HFFc6 (cell line): Measurements from ENCODE around the gene PBOV1. TPM values are rescaled to one million over a fixed set of nuclear protein-coding genes. Genes with fewer than 3 reads are reported as not detected.

ENCODE experiments used
- DNase-seq: peaks from one replicate; pipeline ENCODE4 v3.0.0-alpha.2; 2018
- H3K27ac Mint-ChIP-seq: 2 replicates; pipeline ENCODE4 v1.8.0; 2020; ENCODE audit warnings: mild to moderate bottlenecking, mixed read lengths
- H3K27me3 Mint-ChIP-seq: 2 replicates; pipeline ENCODE4 v1.8.0; 2021; ENCODE audit warnings: mild to moderate bottlenecking, moderate library complexity, mixed read lengths; ENCODE audit not compliant: insufficient read depth
- H3K36me3 Mint-ChIP-seq: 2 replicates; pipeline ENCODE4 v1.8.0; 2021; ENCODE audit warnings: low read depth, mixed read lengths
- H3K4me1 Mint-ChIP-seq: 2 replicates; pipeline ENCODE4 v1.8.0; 2020; ENCODE audit warnings: low read depth, mixed read lengths
- H3K4me3 Mint-ChIP-seq: 2 replicates; pipeline ENCODE4 v1.8.0; 2020; ENCODE audit warnings: mild to moderate bottlenecking, moderate library complexity, mixed read lengths
- H3K9me3 Mint-ChIP-seq: 2 replicates; pipeline ENCODE4 v1.8.0; 2020; ENCODE audit warnings: mild to moderate bottlenecking, mixed read lengths
- total RNA-seq, 6 experiments: library from RNA; stranded (reverse); fragmentation: NEBNext Ultra II Directional; extraction: Animal tissue kit (Norgen Biotek cat#: 25700); gene quantifications; 2 replicates in 1 of 6; 3 replicates in 5 of 6; pipeline ENCODE4 v1.2.3, GENCODE V29; 2021
- TF ChIP-seq, protein P1 (sequence below): fragments of 200-600 bp; sonication (generic); IDR thresholded peaks from 2 replicates; pipeline ENCODE4 v1.5.0; 2021; ENCODE audit warnings: antibody characterized with exemption, mild to moderate bottlenecking

PBOV1 gene
- total RNA-seq, 6 experiments from 2014 or later: not detected

DNA sequence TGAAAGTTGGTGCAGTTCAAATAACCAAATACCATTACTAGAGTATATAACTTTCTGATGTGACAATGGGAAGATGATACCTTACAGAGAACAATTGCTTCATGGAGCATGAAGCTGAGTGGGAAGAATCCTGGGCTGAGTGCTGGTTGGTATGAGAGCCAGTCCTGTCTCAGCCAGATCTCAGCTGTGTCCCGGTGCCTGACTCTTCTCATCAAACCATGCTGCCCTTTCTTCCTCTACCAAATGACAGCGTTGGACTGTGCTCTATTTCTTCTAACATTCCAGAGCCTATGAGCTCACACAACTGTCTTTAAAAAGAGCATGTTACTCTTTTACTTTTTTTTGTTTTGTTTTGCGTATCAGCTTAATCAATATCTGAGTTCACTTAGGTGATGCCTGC lies 27.5 kb upstream of the PBOV1 start:
- no peaks in the 10 kb centered on the region for H3K9me3 Mint-ChIP-seq
- no peak overlapping the region for H3K27ac Mint-ChIP-seq
- H3K27me3 Mint-ChIP-seq: peaks cover 5% of the 10 kb centered on the region
- TF ChIP-seq, protein P1, sequence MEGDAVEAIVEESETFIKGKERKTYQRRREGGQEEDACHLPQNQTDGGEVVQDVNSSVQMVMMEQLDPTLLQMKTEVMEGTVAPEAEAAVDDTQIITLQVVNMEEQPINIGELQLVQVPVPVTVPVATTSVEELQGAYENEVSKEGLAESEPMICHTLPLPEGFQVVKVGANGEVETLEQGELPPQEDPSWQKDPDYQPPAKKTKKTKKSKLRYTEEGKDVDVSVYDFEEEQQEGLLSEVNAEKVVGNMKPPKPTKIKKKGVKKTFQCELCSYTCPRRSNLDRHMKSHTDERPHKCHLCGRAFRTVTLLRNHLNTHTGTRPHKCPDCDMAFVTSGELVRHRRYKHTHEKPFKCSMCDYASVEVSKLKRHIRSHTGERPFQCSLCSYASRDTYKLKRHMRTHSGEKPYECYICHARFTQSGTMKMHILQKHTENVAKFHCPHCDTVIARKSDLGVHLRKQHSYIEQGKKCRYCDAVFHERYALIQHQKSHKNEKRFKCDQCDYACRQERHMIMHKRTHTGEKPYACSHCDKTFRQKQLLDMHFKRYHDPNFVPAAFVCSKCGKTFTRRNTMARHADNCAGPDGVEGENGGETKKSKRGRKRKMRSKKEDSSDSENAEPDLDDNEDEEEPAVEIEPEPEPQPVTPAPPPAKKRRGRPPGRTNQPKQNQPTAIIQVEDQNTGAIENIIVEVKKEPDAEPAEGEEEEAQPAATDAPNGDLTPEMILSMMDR: no peak
- no peaks in the 10 kb centered on the region for H3K36me3 Mint-ChIP-seq
- no peak overlapping the region for H3K4me3 Mint-ChIP-seq
- peaks cover 3% of the 10 kb centered on the region for H3K4me1 Mint-ChIP-seq
- DNase-seq: no peak

DNA sequence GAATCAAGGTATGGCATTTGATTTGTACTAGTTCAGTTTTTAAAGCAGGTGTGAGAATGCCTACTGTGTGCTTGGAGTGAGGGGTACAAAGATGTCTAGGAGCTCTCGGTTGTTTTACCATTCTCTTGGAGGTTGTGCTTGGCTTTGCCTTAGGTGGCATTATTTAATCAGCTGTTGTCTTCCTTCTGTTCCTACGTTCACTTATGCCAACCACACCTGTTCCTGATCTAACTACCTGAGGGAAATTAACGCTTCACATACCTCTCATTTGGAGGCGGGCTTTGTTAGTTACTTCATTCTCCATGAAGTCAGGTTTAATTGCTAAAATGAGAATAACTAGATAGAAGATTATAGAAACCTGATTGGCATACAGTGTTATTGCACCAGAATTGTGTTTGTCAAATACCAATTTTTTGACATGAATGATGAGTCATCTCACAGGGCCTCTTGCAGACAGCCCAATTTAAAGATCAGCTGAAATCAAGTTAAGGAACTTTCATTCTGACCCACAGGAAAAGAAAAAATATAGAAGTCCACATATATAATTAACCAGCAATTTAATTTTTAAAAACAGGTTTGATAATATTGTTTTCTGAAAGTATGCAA lies 24.8 kb upstream of the PBOV1 start:
- H3K4me3 Mint-ChIP-seq: no peak overlapping the region
- no peaks in the 10 kb centered on the region for H3K36me3 Mint-ChIP-seq
- no peak for DNase-seq
- no peaks in the 10 kb centered on the region for H3K9me3 Mint-ChIP-seq
- H3K27me3 Mint-ChIP-seq: no peaks in the 10 kb centered on the region; the same call in none of the 2 replicates
- TF ChIP-seq, protein P1: no peak
- peaks cover 9% of the 10 kb centered on the region for H3K4me1 Mint-ChIP-seq
- no peak overlapping the region for H3K27ac Mint-ChIP-seq

DNA sequence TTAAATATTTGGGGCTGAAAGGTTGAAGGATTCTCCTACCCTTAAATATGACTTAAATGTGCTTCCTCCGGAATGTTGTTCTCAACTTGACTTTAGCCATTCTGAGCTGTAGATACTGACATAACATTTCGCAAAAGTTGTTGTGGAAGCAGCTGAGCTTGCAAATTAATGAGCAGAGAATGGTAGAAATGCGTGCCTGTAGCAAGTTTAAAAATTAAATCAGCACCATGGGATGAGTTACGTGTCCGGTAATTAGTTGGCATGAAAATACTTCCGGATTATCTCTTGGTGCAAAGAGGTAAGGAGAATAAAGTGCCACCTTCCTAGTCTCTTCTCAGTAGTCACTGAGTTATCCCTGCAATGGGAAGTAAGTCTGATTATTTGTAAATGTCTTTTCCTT lies 23.6 kb upstream of the PBOV1 start:
- TF ChIP-seq, protein P1: no peak
- Mint-ChIP-seq H3K36me3 (no peaks in the 10 kb centered on the region), H3K9me3 (no peaks in the 10 kb centered on the region), H3K4me3 (no peak overlapping the region), H3K27me3 (no peaks in the 10 kb centered on the region; the same call in none of the 2 replicates), H3K4me1 (peaks cover 9% of the 10 kb centered on the region), H3K27ac (no peak overlapping the region)
- DNase-seq: no peak

DNA sequence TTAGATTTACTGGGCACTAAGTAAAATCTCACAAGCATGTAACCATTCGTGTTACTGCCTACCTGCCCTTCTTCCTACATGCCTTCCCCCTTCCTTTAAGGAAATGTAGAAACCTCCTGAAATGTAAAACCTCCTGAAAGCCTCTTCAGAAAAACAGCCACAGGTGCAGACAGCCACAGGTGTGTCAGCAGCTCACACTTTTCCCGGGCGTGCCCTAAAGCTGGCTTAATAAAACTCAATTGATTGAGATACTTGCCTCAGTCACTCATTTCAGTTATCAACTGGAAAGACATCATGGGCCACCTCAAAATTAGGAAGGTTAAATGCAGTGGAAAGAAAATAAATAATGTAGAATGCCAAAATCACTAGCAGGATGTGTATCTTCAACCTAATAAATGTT lies 23.1 kb upstream of the PBOV1 start:
- Mint-ChIP-seq H3K27me3 (no peaks in the 10 kb centered on the region; the same call in none of the 2 replicates), H3K4me3 (no peak overlapping the region), H3K27ac (no peak overlapping the region), H3K36me3 (no peaks in the 10 kb centered on the region), H3K4me1 (peaks cover 9% of the 10 kb centered on the region), H3K9me3 (no peaks in the 10 kb centered on the region)
- TF ChIP-seq, protein P1: no peak
- no peak for DNase-seq

DNA sequence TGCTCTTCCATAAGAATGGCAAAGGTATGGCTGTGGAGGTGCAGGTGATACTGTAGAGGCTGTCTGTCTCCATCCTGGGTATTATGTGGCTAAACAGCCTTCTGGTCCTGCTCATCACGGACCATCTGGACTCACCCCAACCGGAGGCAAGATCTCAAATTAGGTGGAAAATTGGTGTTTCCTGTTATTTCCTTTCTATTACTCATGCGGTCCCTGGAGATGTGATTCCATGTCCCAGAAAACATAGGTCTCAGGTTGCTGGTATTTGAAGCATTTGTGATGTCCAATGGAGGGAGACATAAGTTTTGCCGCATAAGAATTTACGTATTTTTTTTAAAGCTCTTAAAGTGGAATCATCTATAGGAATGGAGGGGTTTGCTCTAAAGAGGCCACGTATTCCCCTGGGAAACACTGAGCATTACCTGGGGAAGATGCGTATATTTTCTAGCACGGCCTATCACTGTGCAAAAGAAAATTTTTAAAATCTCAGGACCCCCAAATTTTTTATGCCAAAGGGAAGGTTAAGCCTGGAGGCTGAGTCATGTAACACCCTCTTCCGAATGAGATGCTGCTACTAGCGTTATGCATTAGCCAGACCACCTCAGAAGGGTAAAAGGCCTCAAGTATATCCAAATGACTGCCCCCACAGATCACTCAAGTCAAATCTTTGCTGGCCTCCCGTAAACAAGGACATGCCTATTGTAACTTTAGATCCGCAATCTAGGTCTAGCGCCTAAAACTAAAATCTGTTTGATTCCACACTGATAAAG lies 22.4 kb upstream of the PBOV1 start:
- Mint-ChIP-seq H3K36me3 (no peaks in the 10 kb centered on the region), H3K9me3 (no peaks in the 10 kb centered on the region), H3K27me3 (no peaks in the 10 kb centered on the region; the same call in none of the 2 replicates), H3K4me3 (no peak overlapping the region), H3K4me1 (peaks cover 9% of the 10 kb centered on the region), H3K27ac (no peak overlapping the region)
- DNase-seq: peak; percentile 19
- TF ChIP-seq, protein P1: no peak
